Measurements from ENCODE around the gene PHKA1.

DNA sequence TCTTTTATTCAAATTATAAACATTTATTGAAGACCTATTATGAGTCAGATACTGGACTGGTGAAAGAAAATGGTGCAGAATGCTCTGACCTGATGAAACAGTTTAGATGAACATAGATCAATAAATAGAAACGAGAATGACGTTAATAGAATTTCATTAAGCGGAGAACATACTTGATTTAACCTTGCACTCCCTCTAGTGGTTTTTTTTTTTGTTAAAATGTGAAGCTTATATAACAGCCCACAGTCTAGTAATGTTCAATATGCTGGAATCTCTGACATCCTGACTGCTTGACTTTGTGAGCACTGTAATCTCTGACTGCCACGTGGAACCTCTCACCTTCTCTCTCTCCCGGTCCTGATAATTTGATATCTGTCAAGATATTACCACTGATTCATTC lies 173.8 kb downstream of the PHKA1 start:
- TF ChIP-seq JUNB (IDR thresholded peaks at IDR 0.05; ENCODE audit: unreplicated experiment) (no peak), EZH2phosphoT487 (IDR thresholded peaks at IDR 0.05; ENCODE audit: unreplicated experiment) (no peak), POLR2AphosphoS5 (IDR thresholded peaks at IDR 0.05; ENCODE audit: low read depth) (no peak)

Measured in GM23338 (cell line).